H1 (cell line): ENCODE results near the gene SRR. TPM values are rescaled to one million over a fixed set of nuclear protein-coding genes. Genes with fewer than 3 reads are reported as not detected.

ENCODE experiments used
- CTCF ChIA-PET: fragments of 300-600 bp; sonication (Branson Sonifier 250); formaldehyde crosslinking; loops from one replicate; lab custom pipeline; 2021; ENCODE audit not compliant: partially characterized antibody; lab: Charles Lee
- POLR2A ChIA-PET: fragments of 300-600 bp; sonication (Branson Sonifier 250); formaldehyde crosslinking; loops from one replicate; lab custom pipeline; 2021; ENCODE audit warnings: inconsistent platforms; ENCODE audit not compliant: partially characterized antibody; lab: Charles Lee
- DNase-seq, 2 experiments: peaks; one replicate each; pipeline versions ENCODE4 v3.0.0 to v3.0.0-alpha.2; 2010 to 2022; ENCODE audit warnings: low spot score in 2 of 2, low read depth in 1 of 2, mixed read lengths in 1 of 2
- FAIRE-seq: peaks from 2 replicates; lab custom pipeline; 2011; peaks lifted over from hg19 to GRCh38; lab: Jason Lieb, UNC
- H2AFZ ChIP-seq: 2 replicates; pipeline ENCODE4 v1.8.1; 2012; ENCODE audit warnings: low read length, inconsistent platforms
- H2AK5ac ChIP-seq: 2 replicates; pipeline ENCODE4 v1.6.1; 2013; ENCODE audit warnings: low read depth, low read length
- H2BK120ac ChIP-seq: replicated peaks from 2 replicates; pipeline ENCODE3; 2013; ENCODE audit warnings: low read depth, low read length, inconsistent platforms
- H2BK12ac ChIP-seq: 2 replicates; pipeline ENCODE4 v1.6.1; 2013; ENCODE audit warnings: low read depth, low read length
- H2BK15ac ChIP-seq: 2 replicates; pipeline ENCODE4 v1.6.1; 2013; ENCODE audit warnings: low read length
- H2BK20ac ChIP-seq: 2 replicates; pipeline ENCODE4 v1.6.1; 2013; ENCODE audit warnings: low read length
- H2BK5ac ChIP-seq: 2 replicates; pipeline ENCODE4 v1.6.1; 2013; ENCODE audit warnings: low read depth, low read length
- H3K14ac ChIP-seq: 2 replicates; pipeline ENCODE4 v1.6.1; 2013; ENCODE audit warnings: inconsistent platforms; ENCODE audit not compliant: insufficient read length
- H3K18ac ChIP-seq: 2 replicates; pipeline ENCODE4 v1.6.1; 2013; ENCODE audit warnings: low read length; ENCODE audit errors: extremely low read depth
- H3K23ac ChIP-seq: 2 replicates; pipeline ENCODE4 v1.6.1; 2013; ENCODE audit warnings: inconsistent platforms; ENCODE audit not compliant: insufficient read length
- H3K23me2 ChIP-seq: 2 replicates; pipeline ENCODE4 v1.6.1; 2013; ENCODE audit warnings: low read depth, low read length
- H3K27ac ChIP-seq: 2 replicates; pipeline ENCODE4 v1.6.1; 2011; ENCODE audit warnings: low read depth, low read length, inconsistent platforms
- H3K27me3 ChIP-seq, 4 experiments: replicated peaks in 1 of 4; 1 replicate in 1 of 4; 2 replicates in 3 of 4; pipeline versions ENCODE4 v1.6.1 to v1.8.1; 2011 to 2013; ENCODE audit warnings: low read length in 3 of 4, mild to moderate bottlenecking in 3 of 4, inconsistent platforms in 2 of 4, mixed read lengths in 2 of 4, moderate library complexity in 1 of 4; ENCODE audit not compliant: control insufficient read depth in 3 of 4, insufficient read depth in 3 of 4; ENCODE audit errors: extremely low read depth in 1 of 4
- H3K36me3 ChIP-seq, 4 experiments: 2 replicates each; pipeline versions ENCODE4 v1.6.1 to v1.8.1; 2011 to 2013; ENCODE audit warnings: mild to moderate bottlenecking in 4 of 4, low read length in 3 of 4, moderate library complexity in 2 of 4, control low read depth in 1 of 4, inconsistent platforms in 1 of 4; ENCODE audit not compliant: insufficient read depth in 4 of 4, control insufficient read depth in 2 of 4
- H3K4ac ChIP-seq: replicated peaks from 2 replicates; pipeline ENCODE3; 2013; ENCODE audit warnings: low read length, low read depth, mixed read lengths, inconsistent platforms; ENCODE audit not compliant: insufficient read length
- H3K4me1 ChIP-seq, 4 experiments: replicated peaks in 1 of 4; 1 replicate in 1 of 4; 2 replicates in 3 of 4; pipeline versions ENCODE4 v1.6.1 to v1.8.1; 2011 to 2013; ENCODE audit warnings: low read length in 3 of 4, inconsistent platforms in 2 of 4, mixed read lengths in 1 of 4; ENCODE audit not compliant: insufficient read depth in 4 of 4, control insufficient read depth in 3 of 4
- H3K4me2 ChIP-seq, 2 experiments: 2 replicates each; pipeline versions ENCODE4 v1.6.1 to v1.8.1; 2011 to 2013; ENCODE audit warnings: low read depth in 2 of 2, low read length in 2 of 2, control low read depth in 1 of 2, inconsistent platforms in 1 of 2, mild to moderate bottlenecking in 1 of 2; ENCODE audit not compliant: insufficient read depth in 1 of 2
- H3K4me3 ChIP-seq, 4 experiments: fragments of 200-600, 300-600 bp in 1 of 4; sonication (generic), shearing (Covaris generic), sonication (Bioruptor Twin) in 1 of 4; 2 replicates each; pipeline versions ENCODE4 v1.5.1 to v1.8.1; 2011 to 2016; ENCODE audit warnings: low read length in 4 of 4, low read depth in 3 of 4, control low read depth in 2 of 4, inconsistent platforms in 2 of 4, mild to moderate bottlenecking in 2 of 4, mixed read lengths in 1 of 4, moderate library complexity in 1 of 4; ENCODE audit not compliant: insufficient read depth in 2 of 4; ENCODE audit errors: extremely low read depth in 1 of 4
- H3K56ac ChIP-seq: replicated peaks from 2 replicates; pipeline ENCODE3; 2013; ENCODE audit warnings: low read depth, mild to moderate bottlenecking, mixed read lengths, low read length, inconsistent platforms; ENCODE audit not compliant: insufficient read length
- H3K79me1 ChIP-seq: 2 replicates; pipeline ENCODE4 v1.6.1; 2013; ENCODE audit warnings: low read depth, low read length, control low read depth
- H3K79me2 ChIP-seq, 2 experiments: 2 replicates each; pipeline versions ENCODE4 v1.6.1 to v1.8.1; 2012 to 2013; ENCODE audit warnings: low read length in 2 of 2, mild to moderate bottlenecking in 2 of 2, inconsistent platforms in 1 of 2; ENCODE audit not compliant: insufficient read depth in 2 of 2, control insufficient read depth in 1 of 2
- H3K9ac ChIP-seq, 4 experiments: replicated peaks in 1 of 4; 1 replicate in 1 of 4; 2 replicates in 3 of 4; pipeline versions ENCODE4 v1.6.1 to v1.8.1; 2011 to 2013; ENCODE audit warnings: low read depth in 3 of 4, low read length in 3 of 4, control low read depth in 2 of 4, mild to moderate bottlenecking in 2 of 4, moderate library complexity in 2 of 4, inconsistent platforms in 1 of 4; ENCODE audit errors: extremely low read depth in 1 of 4
- H3K9me3 ChIP-seq, 2 experiments: 2 replicates each; pipeline versions ENCODE4 v1.6.1 to v1.8.1; 2012 to 2013; ENCODE audit warnings: mild to moderate bottlenecking in 2 of 2, moderate library complexity in 2 of 2, control low read depth in 1 of 2, inconsistent platforms in 1 of 2, low read depth in 1 of 2, low read length in 1 of 2, mixed read lengths in 1 of 2; ENCODE audit not compliant: insufficient read depth in 2 of 2
- H4K20me1 ChIP-seq, 2 experiments: replicated peaks in 1 of 2; 2 replicates each; pipeline versions ENCODE3 to v1.8.1; 2011 to 2013; ENCODE audit warnings: inconsistent platforms in 2 of 2, low read length in 2 of 2, mild to moderate bottlenecking in 1 of 2; ENCODE audit not compliant: insufficient read depth in 2 of 2, control insufficient read depth in 1 of 2
- H4K5ac ChIP-seq: 2 replicates; pipeline ENCODE4 v1.6.1; 2013; ENCODE audit warnings: low read length, low read depth, mixed read lengths, inconsistent platforms; ENCODE audit not compliant: insufficient read length
- H4K8ac ChIP-seq: 2 replicates; pipeline ENCODE4 v1.8.0; 2013; ENCODE audit warnings: mild to moderate bottlenecking, moderate library complexity, low read length, inconsistent platforms; ENCODE audit not compliant: insufficient read depth; ENCODE audit errors: extremely low read depth
- H4K91ac ChIP-seq: replicated peaks from 2 replicates; pipeline ENCODE3; 2013; ENCODE audit warnings: low read length, mixed read lengths, inconsistent platforms; ENCODE audit not compliant: insufficient read length
- BACH1 ChIP-seq: IDR thresholded peaks from 2 replicates; pipeline ENCODE4 v1.6.1; 2012; ENCODE audit warnings: low read length, improper control_type of control experiment
- BRCA1 ChIP-seq: IDR thresholded peaks from 2 replicates; pipeline ENCODE4 v1.6.1; 2012; ENCODE audit warnings: low read depth, low read length, improper control_type of control experiment
- CBX8 ChIP-seq: fragments of 300-800, 300-1000 bp; sonication (generic); IDR thresholded peaks from 2 replicates; pipeline ENCODE4 v1.7.1; 2016; ENCODE audit warnings: low read depth, low read length, borderline replicate concordance
- CHD1 ChIP-seq: IDR thresholded peaks from 2 replicates; pipeline ENCODE4 v1.6.1; 2012; ENCODE audit warnings: low read depth, low read length, improper control_type of control experiment
- CREB1 ChIP-seq: IDR thresholded peaks from 2 replicates; pipeline ENCODE4 v1.6.1; 2012; ENCODE audit warnings: inconsistent platforms
- EGR1 ChIP-seq: IDR thresholded peaks from 2 replicates; pipeline ENCODE4 v1.6.1; 2011; ENCODE audit warnings: low read depth, low read length, borderline replicate concordance
- HDAC6 ChIP-seq: IDR thresholded peaks from one replicate; pipeline ENCODE4 v1.7.1; 2012; ENCODE audit warnings: low read depth, mild to moderate bottlenecking, inconsistent platforms, low read length, moderate library complexity
- MAX ChIP-seq: IDR thresholded peaks from 2 replicates; pipeline ENCODE4 v1.6.1; 2012; ENCODE audit warnings: inconsistent platforms
- POU5F1 ChIP-seq: IDR thresholded peaks from 2 replicates; pipeline ENCODE4 v1.6.1; 2011; ENCODE audit warnings: low read depth, mild to moderate bottlenecking, low read length, moderate library complexity
- RAD21 ChIP-seq, 2 experiments: IDR thresholded peaks in 1 of 2; conservative IDR thresholded peaks in 1 of 2; 2 replicates each; pipeline ENCODE4 v1.6.1; 2011; ENCODE audit warnings: low read depth in 2 of 2, low read length in 2 of 2, improper control_type of control experiment in 1 of 2, inconsistent platforms in 1 of 2, mild to moderate bottlenecking in 1 of 2, moderate library complexity in 1 of 2
- RXRA ChIP-seq: IDR thresholded peaks from 2 replicates; pipeline ENCODE4 v1.6.1; 2011; ENCODE audit warnings: low read depth, mild to moderate bottlenecking, low read length, moderate library complexity; ENCODE audit not compliant: insufficient read depth
- TAF1 ChIP-seq: IDR thresholded peaks from 2 replicates; pipeline ENCODE4 v1.6.1; 2011; ENCODE audit warnings: mild to moderate bottlenecking, low read depth, low read length
- TEAD4 ChIP-seq: IDR thresholded peaks from 2 replicates; pipeline ENCODE4 v1.6.1; 2012; ENCODE audit warnings: low read depth, low read length, inconsistent platforms, mixed read lengths
- WGBS, 2 experiments: shearing (Covaris generic) in 1 of 2; methylation state at CpG; one replicate each; pipeline versions ENCODE4 v1.1.6 to v1.1.7; 2013 to 2015; ENCODE audit warnings: low lambda C conversion rate in 2 of 2, mixed read lengths in 2 of 2, inconsistent platforms in 1 of 2, low coverage in 1 of 2, missing lambda C conversion rate in 1 of 2; ENCODE audit not compliant: insufficient replicate concordance in 2 of 2, insufficient coverage in 1 of 2, insufficient read length in 1 of 2; ENCODE audit errors: extremely low coverage in 1 of 2, missing lambda C conversion rate in 1 of 2; 5-methylcytosine and 5-hydroxymethylcytosine counted together
- polyA plus RNA-seq, 7 experiments: library from polyadenylated mRNA; depleted of rRNA in 3 of 7; stranded (reverse) in 5 of 7; unstranded in 2 of 7; fragments of >200 nt in 5 of 7; fragments of 200-250 nt in 2 of 7; gene quantifications; 1 replicate in 5 of 7; 2 replicates in 1 of 7; 4 replicates in 1 of 7; pipeline versions ENCODE4 v1.2.1 to v1.2.3, GENCODE V29; 2011 to 2013; ENCODE audit warnings: missing spikeins in 2 of 7, mixed read lengths in 2 of 7
- total RNA-seq: library from RNA; stranded (reverse); fragmentation: NEBNext Ultra II Directional; extraction: Animal tissue kit (Norgen Biotek cat#: 25700); gene quantifications from 2 replicates; pipeline ENCODE4 v1.2.1, GENCODE V29; 2021

The SRR gene
- total and polyA plus RNA-seq, 2 of the 8 experiments (the other 6 are each of a cell fraction or from before 2014, with no cell fraction given): 3.6 to 4.5 TPM

- Histone ChIP-seq H2BK12ac (no peak overlapping the region), H4K5ac (no peak overlapping the region), H3K4ac (no peak overlapping the region), H3K36me3 (peaks cover 0 to 10% (median 7%) of the 10 kb centered on the region in 4 experiments; a peak in 4 of 8 replicates), H3K56ac (no peak overlapping the region), H4K91ac (no peak overlapping the region), H3K79me1 (no peaks in the 10 kb centered on the region), H3K14ac (no peak overlapping the region), H2AK5ac (no peak overlapping the region), H3K27me3 (no peaks in the 10 kb centered on the region), H4K8ac (no peak overlapping the region; the same call in 1 of the 2 replicates), H3K23ac (no peak overlapping the region), H3K23me2 (no peaks in the 10 kb centered on the region), H2BK120ac (no peak overlapping the region), H2AFZ (no peak overlapping the region), H3K4me1 (peaks cover 0 to 12% (median 5%) of the 10 kb centered on the region in 4 experiments; a peak in 4 of 7 replicates), H3K9me3 (no peaks in the 10 kb centered on the region), H2BK15ac (no peak overlapping the region), H4K20me1 (peaks cover 0 to 2% of the 10 kb centered on the region in 2 experiments), H3K18ac (no peak overlapping the region), H3K9ac (no peak overlapping the region), H3K79me2 (no peaks in the 10 kb centered on the region), H2BK20ac (no peak overlapping the region), H2BK5ac (no peak overlapping the region), H3K4me2 (no peak overlapping the region), H3K4me3 (no peak overlapping the region), H3K27ac (no peak overlapping the region)
- FAIRE-seq (no peak), DNase-seq (peak in 1 of 2 experiments; percentile 85)
- ChIA-PET CTCF (interaction anchor here (0.6 to 13.4 kb wide), 14 partner anchors 9 to 385 kb away, joined by 3 to 209 read pairs (median 5); no protein-coding TSS in a partner anchor), POLR2A (interaction anchor here (0.5 to 5.7 kb wide), 12 partner anchors 8 to 344 kb away, joined by 3 to 34 read pairs (median 4); partner anchors contain the start of genes MNT, SGSM2, SMG6 and SRR)
- 69% methylated on average over 19 of the region's 26 CpGs; no CpG with 5 or more reads in 1 of the 2 experiments for WGBS, 2 experiments
- TF ChIP-seq RAD21 (IDR thresholded peaks at IDR 0.05 in 1 of 2, conservative IDR thresholded peaks at IDR 0.05 in 1 of 2; ENCODE audit: low read depth in 2 of 2, low read length in 2 of 2) (peak; percentile 62 to 68), TEAD4 (no peak), POU5F1 (no peak), HDAC6 (no peak), CBX8 (no peak), RXRA (no peak), BRCA1 (no peak), CHD1 (no peak), EGR1 (no peak), BACH1 (no peak), CREB1 (no peak), TAF1 (no peak), MAX (no peak)
Measured at GRCh38 chr17:2366747-2367494, 63.2 kb downstream of the SRR start.
